NB4 (cell line): ENCODE measurements around the gene KIF16B.

Source experiments
- CTCF ChIP-seq: IDR thresholded peaks from one replicate; pipeline ENCODE4 v1.5.1; 2012; ENCODE audit warnings: low read depth, low read length
- MAX ChIP-seq: IDR thresholded peaks from 2 replicates; pipeline ENCODE4 v1.6.1; 2011; ENCODE audit warnings: low read depth, low read length
- POLR2A ChIP-seq: IDR thresholded peaks from 2 replicates; pipeline ENCODE4 v1.6.1; 2011; ENCODE audit warnings: mild to moderate bottlenecking; ENCODE audit not compliant: insufficient read length; ENCODE audit errors: extremely low read depth

- TF ChIP-seq CTCF: no peak
- TF ChIP-seq POLR2A: no peak
- TF ChIP-seq MAX: no peak
Observed at GRCh38 chr20:16222859-16223411, 350.3 kb downstream of the KIF16B start.
